ENCODE measurements around the gene UBD.

Gene UBD

GRCh38 chr6:29527564-29527963 lies 32.0 kb downstream of the UBD start (continued):
- TF ChIP-seq RARB (CRISPR knock-in tag; IDR thresholded peaks at IDR 0.05), result no peak
- no peak for TF ChIP-seq TCF4 (CRISPR knock-in tag; IDR thresholded peaks at IDR 0.05; ENCODE audit: borderline replicate concordance)
- TF ChIP-seq ARNTL (CRISPR knock-in tag; IDR thresholded peaks at IDR 0.05; ENCODE audit: borderline replicate concordance, low read depth), result no peak

DNA sequence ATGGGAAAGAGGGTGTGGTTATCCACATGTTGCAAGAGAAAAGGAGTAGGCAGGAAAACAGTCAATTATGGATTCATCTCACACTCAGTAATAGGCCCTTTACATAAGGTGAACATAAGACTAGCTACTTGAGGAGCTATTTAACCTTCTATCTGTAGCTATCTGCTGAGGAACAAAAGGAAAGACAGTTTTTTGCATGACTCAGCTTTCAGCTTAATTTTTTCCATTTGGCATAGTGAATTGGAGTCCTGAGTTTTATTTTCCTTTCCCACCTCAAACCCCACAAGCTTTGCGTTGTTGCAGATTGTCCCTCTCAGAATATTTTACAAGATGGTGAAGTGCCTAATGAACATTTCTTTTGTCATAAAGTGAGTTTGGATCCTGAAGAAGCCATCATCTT lies 32.4 kb downstream of the UBD start:
- no peak for ATAC-seq
- TF ChIP-seq ISL1 (CRISPR knock-in tag; IDR thresholded peaks at IDR 0.05), result no peak
- no peak for TF ChIP-seq CSRNP3 (CRISPR knock-in tag; IDR thresholded peaks at IDR 0.05)
- TF ChIP-seq ZC3H10 (CRISPR knock-in tag; IDR thresholded peaks at IDR 0.05), result no peak
- TF ChIP-seq ESRRG (CRISPR knock-in tag; IDR thresholded peaks at IDR 0.05), result no peak
- no peak for TF ChIP-seq SNAI2 (CRISPR knock-in tag; IDR thresholded peaks at IDR 0.05)
- no peak for TF ChIP-seq ZFP30 (CRISPR knock-in tag; IDR thresholded peaks at IDR 0.05)
- no peak for TF ChIP-seq ZNF70 (CRISPR knock-in tag; IDR thresholded peaks at IDR 0.05)
- TF ChIP-seq TOX (CRISPR knock-in tag; IDR thresholded peaks at IDR 0.05; ENCODE audit: borderline replicate concordance), result no peak
- TF ChIP-seq, protein P1, sequence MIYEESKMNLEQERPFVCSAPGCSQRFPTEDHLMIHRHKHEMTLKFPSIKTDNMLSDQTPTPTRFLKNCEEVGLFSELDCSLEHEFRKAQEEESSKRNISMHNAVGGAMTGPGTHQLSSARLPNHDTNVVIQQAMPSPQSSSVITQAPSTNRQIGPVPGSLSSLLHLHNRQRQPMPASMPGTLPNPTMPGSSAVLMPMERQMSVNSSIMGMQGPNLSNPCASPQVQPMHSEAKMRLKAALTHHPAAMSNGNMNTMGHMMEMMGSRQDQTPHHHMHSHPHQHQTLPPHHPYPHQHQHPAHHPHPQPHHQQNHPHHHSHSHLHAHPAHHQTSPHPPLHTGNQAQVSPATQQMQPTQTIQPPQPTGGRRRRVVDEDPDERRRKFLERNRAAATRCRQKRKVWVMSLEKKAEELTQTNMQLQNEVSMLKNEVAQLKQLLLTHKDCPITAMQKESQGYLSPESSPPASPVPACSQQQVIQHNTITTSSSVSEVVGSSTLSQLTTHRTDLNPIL (CRISPR knock-in tag; IDR thresholded peaks at IDR 0.05; ENCODE audit: low read depth), result no peak
- no peak for TF ChIP-seq BACH2 (CRISPR knock-in tag; IDR thresholded peaks at IDR 0.05; ENCODE audit: borderline replicate concordance)
- TF ChIP-seq ZFP3 (CRISPR knock-in tag; IDR thresholded peaks at IDR 0.05), result no peak
- no peak for TF ChIP-seq RARB (CRISPR knock-in tag; IDR thresholded peaks at IDR 0.05)

- ATAC-seq, result no peak
These were observed 34.3 kb downstream of the UBD start for GRCh38 chr6:29525311-29525639.

GRCh38 chr6:29524444-29525310 lies 34.9 kb downstream of the UBD start:
- ATAC-seq, result no peak
- TF ChIP-seq GLIS3 (CRISPR knock-in tag; IDR thresholded peaks at IDR 0.05), result no peak
- TF ChIP-seq ZFP30 (CRISPR knock-in tag; IDR thresholded peaks at IDR 0.05), result no peak
- TF ChIP-seq PATZ1 (CRISPR knock-in tag; IDR thresholded peaks at IDR 0.05; ENCODE audit: borderline replicate concordance), result no peak
- no peak for TF ChIP-seq ZNF565 (CRISPR knock-in tag; conservative IDR thresholded peaks at IDR 0.05; ENCODE audit: low read depth)
- TF ChIP-seq, protein P1 (CRISPR knock-in tag; IDR thresholded peaks at IDR 0.05; ENCODE audit: low read depth), result no peak
- TF ChIP-seq TOX (CRISPR knock-in tag; IDR thresholded peaks at IDR 0.05; ENCODE audit: borderline replicate concordance), result no peak
- TF ChIP-seq ZNF70 (CRISPR knock-in tag; IDR thresholded peaks at IDR 0.05), result no peak
- no peak for TF ChIP-seq CSRNP3 (CRISPR knock-in tag; IDR thresholded peaks at IDR 0.05)
- TF ChIP-seq, protein P2, sequence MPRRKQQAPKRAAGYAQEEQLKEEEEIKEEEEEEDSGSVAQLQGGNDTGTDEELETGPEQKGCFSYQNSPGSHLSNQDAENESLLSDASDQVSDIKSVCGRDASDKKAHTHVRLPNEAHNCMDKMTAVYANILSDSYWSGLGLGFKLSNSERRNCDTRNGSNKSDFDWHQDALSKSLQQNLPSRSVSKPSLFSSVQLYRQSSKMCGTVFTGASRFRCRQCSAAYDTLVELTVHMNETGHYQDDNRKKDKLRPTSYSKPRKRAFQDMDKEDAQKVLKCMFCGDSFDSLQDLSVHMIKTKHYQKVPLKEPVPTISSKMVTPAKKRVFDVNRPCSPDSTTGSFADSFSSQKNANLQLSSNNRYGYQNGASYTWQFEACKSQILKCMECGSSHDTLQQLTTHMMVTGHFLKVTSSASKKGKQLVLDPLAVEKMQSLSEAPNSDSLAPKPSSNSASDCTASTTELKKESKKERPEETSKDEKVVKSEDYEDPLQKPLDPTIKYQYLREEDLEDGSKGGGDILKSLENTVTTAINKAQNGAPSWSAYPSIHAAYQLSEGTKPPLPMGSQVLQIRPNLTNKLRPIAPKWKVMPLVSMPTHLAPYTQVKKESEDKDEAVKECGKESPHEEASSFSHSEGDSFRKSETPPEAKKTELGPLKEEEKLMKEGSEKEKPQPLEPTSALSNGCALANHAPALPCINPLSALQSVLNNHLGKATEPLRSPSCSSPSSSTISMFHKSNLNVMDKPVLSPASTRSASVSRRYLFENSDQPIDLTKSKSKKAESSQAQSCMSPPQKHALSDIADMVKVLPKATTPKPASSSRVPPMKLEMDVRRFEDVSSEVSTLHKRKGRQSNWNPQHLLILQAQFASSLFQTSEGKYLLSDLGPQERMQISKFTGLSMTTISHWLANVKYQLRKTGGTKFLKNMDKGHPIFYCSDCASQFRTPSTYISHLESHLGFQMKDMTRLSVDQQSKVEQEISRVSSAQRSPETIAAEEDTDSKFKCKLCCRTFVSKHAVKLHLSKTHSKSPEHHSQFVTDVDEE (CRISPR knock-in tag; IDR thresholded peaks at IDR 0.05), result no peak
- no peak for TF ChIP-seq ESRRG (CRISPR knock-in tag; IDR thresholded peaks at IDR 0.05)
- no peak for TF ChIP-seq CSDC2 (CRISPR knock-in tag; IDR thresholded peaks at IDR 0.05)

More at GRCh38 chr6:29525311-29525639, 34.3 kb downstream of the UBD start:
- TF ChIP-seq ZNF70 (CRISPR knock-in tag; IDR thresholded peaks at IDR 0.05), result no peak
- TF ChIP-seq ZC3H10 (CRISPR knock-in tag; IDR thresholded peaks at IDR 0.05), result no peak
- TF ChIP-seq ISL1 (CRISPR knock-in tag; IDR thresholded peaks at IDR 0.05), result no peak
- TF ChIP-seq ZFP3 (CRISPR knock-in tag; IDR thresholded peaks at IDR 0.05), result no peak
- TF ChIP-seq PATZ1 (CRISPR knock-in tag; IDR thresholded peaks at IDR 0.05; ENCODE audit: borderline replicate concordance), result no peak
- no peak for TF ChIP-seq PPARA (CRISPR knock-in tag; IDR thresholded peaks at IDR 0.05; ENCODE audit: borderline replicate concordance)
- no peak for TF ChIP-seq TCF4 (CRISPR knock-in tag; IDR thresholded peaks at IDR 0.05; ENCODE audit: borderline replicate concordance)
- no peak for TF ChIP-seq ARNTL (CRISPR knock-in tag; IDR thresholded peaks at IDR 0.05; ENCODE audit: borderline replicate concordance, low read depth)

All from SK-N-SH treated with all-trans-retinoic acid at 6 μM for 48 hours (cell line).